Measurements from ENCODE around the gene TGFA. TPM values are rescaled to one million over a fixed set of nuclear protein-coding genes. Genes with fewer than 3 reads are reported as not detected.

Gene TGFA
- total RNA-seq, 1 donor from 2014 or later = 0.31 TPM

DNA sequence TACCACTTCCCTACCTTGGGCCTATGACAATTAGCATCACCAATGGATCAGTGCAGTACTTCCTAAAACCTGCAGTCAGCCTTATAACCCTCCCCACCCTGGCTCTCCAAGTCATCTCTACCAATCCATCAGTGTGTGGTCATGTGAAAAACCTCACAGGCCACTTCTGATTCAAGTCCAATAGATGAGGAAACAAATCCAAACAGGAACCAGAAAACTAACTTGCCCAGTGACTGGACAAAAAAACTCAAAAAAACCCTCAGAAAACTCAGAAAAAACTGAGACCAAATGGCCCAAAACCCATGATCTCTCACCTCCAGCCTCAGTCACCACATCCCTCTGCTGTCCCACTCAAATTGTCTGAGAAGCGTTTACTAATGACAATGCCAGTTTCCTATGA lies 43.3 kb downstream of the TGFA start:
- POLR2A ChIA-PET = no interaction called here
- H3K36me3 Mint-ChIP-seq (ENCODE audit: low read depth) = no peaks in the 10 kb centered on the region
- H3K9me3 Mint-ChIP-seq = no peaks in the 10 kb centered on the region
- H3K4me3 Mint-ChIP-seq = no peak overlapping the region
- DNase-seq (no peak), ATAC-seq (ENCODE audit: low read depth) (no peak)
- no peaks in the 10 kb centered on the region for H3K4me1 Mint-ChIP-seq
- intact Hi-C loops (cut with micrococcal nuclease) = no loop called here
- TF ChIP-seq, protein P1, sequence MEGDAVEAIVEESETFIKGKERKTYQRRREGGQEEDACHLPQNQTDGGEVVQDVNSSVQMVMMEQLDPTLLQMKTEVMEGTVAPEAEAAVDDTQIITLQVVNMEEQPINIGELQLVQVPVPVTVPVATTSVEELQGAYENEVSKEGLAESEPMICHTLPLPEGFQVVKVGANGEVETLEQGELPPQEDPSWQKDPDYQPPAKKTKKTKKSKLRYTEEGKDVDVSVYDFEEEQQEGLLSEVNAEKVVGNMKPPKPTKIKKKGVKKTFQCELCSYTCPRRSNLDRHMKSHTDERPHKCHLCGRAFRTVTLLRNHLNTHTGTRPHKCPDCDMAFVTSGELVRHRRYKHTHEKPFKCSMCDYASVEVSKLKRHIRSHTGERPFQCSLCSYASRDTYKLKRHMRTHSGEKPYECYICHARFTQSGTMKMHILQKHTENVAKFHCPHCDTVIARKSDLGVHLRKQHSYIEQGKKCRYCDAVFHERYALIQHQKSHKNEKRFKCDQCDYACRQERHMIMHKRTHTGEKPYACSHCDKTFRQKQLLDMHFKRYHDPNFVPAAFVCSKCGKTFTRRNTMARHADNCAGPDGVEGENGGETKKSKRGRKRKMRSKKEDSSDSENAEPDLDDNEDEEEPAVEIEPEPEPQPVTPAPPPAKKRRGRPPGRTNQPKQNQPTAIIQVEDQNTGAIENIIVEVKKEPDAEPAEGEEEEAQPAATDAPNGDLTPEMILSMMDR (IDR thresholded peaks at IDR 0.05) = no peak
- no peak overlapping the region for H3K27ac Mint-ChIP-seq
- CTCF ChIA-PET = no interaction called here
- H3K27me3 Mint-ChIP-seq = peaks cover 3% of the 10 kb centered on the region

DNA sequence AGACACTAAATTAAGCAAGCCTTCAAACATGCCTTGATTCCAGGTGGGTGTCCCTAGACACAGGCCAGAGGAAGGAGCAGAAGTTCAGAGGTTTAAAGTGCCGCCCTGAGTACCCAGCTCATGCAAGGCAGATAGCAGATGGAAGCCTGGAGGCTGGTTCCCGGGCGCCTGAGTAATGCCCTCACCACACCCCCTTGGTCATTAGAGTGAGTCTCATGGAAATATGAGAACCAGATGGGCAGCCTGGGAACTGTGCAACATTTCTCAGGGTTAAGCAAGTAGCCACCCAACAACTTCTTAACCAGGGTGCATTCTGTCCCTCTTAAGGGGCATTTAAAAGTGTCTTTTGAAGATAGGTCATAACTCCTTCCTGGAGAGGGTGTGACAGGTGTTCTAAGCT lies 44.1 kb downstream of the TGFA start:
- Mint-ChIP-seq H3K9me3 (no peaks in the 10 kb centered on the region), H3K27me3 (peaks cover 5% of the 10 kb centered on the region), H3K4me3 (no peak overlapping the region), H3K27ac (no peak overlapping the region), H3K36me3 (ENCODE audit: low read depth) (no peaks in the 10 kb centered on the region), H3K4me1 (no peaks in the 10 kb centered on the region)
- CTCF ChIA-PET = no interaction called here
- ATAC-seq (ENCODE audit: low read depth) = no peak
- intact Hi-C loops (cut with micrococcal nuclease) = no loop called here
- POLR2A ChIA-PET = no interaction called here
- TF ChIP-seq, protein P1 (IDR thresholded peaks at IDR 0.05) = no peak
- no peak for DNase-seq

DNA sequence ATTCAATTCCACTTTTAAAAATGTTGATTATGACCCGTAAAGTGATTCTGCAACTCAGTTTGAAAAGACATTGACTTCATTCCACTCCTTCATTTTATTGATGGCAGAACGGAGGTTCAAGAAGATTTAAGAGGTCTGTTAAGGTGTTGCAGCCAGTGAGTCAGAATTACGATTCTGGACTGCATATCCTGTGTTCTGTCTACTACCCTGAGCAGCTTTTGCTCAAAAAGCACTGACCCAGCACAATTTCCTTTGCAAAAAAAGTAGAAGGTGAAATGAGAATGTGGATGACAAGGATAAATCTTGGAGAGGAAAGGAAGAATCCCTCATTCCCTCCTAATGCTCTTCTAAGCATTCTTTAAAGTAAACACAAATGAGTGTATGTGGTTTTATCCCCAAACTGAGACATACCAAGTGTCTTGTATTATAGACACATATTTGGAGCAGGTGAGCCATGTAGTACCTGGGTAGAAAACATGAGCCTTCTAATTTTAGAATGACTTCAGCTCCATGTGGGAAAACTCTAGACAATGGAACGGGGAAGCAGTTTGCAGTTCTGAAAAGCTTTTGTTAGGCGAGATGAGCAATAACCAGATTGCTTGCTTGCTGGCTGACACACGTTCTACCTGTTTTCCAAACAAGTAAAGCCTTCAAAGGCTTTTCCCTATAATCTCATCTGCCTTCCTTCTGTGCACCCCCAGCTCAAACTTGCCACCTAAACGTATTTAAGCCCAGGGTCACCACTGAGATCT lies 44.7 kb downstream of the TGFA start:
- ChIA-PET CTCF (no interaction called here), POLR2A (no interaction called here)
- no peaks in the 10 kb centered on the region for H3K4me1 Mint-ChIP-seq
- DNase-seq = no peak
- H3K4me3 Mint-ChIP-seq = no peak overlapping the region
- intact Hi-C loops (cut with micrococcal nuclease) = no loop called here
- no peak for ATAC-seq (ENCODE audit: low read depth)
- H3K27ac Mint-ChIP-seq = no peak overlapping the region
- H3K36me3 Mint-ChIP-seq (ENCODE audit: low read depth) = no peaks in the 10 kb centered on the region
- TF ChIP-seq, protein P1 (IDR thresholded peaks at IDR 0.05) = no peak
- H3K27me3 Mint-ChIP-seq = peaks cover 5% of the 10 kb centered on the region
- no peaks in the 10 kb centered on the region for H3K9me3 Mint-ChIP-seq

DNA sequence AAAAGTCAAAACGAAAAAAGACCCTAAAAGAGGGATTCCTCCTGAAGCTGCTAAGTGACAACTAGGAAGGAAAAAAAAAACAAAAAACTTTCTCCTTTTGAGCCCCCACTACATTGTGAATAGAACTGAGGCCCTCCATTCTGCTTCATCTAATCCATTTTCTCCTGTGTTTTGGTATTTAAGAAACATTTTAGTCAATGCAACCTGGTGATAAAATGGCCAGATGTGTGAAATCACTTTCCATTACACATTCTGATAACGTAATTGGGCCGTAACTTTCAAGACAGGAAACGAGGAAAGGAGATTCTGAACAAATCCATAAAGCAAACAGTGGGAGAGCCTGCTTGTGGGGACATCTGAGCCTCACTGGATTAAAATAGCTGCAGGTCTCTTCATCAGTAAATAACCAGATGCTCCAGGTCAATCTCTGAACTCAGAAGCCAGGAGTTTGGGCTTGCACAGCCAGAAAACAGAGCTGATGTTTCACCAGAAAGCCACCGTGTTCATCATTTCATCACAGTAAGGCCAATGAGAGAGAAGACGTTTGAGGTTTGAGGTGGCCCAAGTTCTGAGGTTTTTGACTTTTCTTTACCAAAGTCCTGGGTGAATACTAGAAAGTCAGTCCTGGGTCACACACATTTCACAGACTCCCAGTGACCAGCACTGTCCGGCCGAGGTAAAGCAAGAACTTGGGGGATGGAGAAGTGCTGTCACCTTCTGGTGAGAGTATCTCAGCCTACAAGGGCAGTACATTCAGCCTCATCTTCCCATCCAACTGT lies 47.8 kb downstream of the TGFA start:
- ChIA-PET CTCF (no interaction called here), POLR2A (no interaction called here)
- no peaks in the 10 kb centered on the region for H3K9me3 Mint-ChIP-seq
- intact Hi-C loops (cut with micrococcal nuclease) = no loop called here
- no peak overlapping the region for H3K4me3 Mint-ChIP-seq
- TF ChIP-seq, protein P1 (IDR thresholded peaks at IDR 0.05) = no peak
- no peaks in the 10 kb centered on the region for H3K36me3 Mint-ChIP-seq (ENCODE audit: low read depth)
- no peak for ATAC-seq (ENCODE audit: low read depth)
- H3K4me1 Mint-ChIP-seq = no peaks in the 10 kb centered on the region
- H3K27me3 Mint-ChIP-seq = peaks cover 15% of the 10 kb centered on the region
- no peak for DNase-seq
- no peak overlapping the region for H3K27ac Mint-ChIP-seq

DNA sequence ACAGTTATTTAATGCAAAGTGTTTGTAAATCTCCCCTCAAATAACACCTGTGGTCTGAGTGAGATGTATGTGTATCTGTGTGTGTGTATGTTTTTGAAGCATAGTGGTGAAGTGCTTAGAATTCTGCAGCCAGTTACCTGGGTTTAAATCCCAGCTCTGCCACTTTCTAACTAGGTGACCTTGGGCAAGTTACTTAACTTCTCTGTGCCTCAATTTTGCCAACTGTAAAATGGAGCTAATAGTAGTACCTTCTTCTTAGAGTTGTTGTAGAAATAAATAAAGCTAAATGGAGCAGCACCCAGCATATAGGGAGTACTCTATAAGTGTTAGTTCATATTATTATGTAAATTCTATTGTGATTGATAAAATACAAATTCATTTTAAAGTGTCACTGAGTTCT lies 48.9 kb downstream of the TGFA start:
- CTCF ChIA-PET = no interaction called here

More for the DNA sequence above, 48.9 kb downstream of the TGFA start:
- H3K9me3 Mint-ChIP-seq = no peaks in the 10 kb centered on the region
- DNase-seq (no peak), ATAC-seq (ENCODE audit: low read depth) (no peak)
- TF ChIP-seq, protein P1 (IDR thresholded peaks at IDR 0.05) = no peak
- H3K4me1 Mint-ChIP-seq = no peaks in the 10 kb centered on the region
- peaks cover 15% of the 10 kb centered on the region for H3K27me3 Mint-ChIP-seq
- H3K27ac Mint-ChIP-seq = no peak overlapping the region
- no peaks in the 10 kb centered on the region for H3K36me3 Mint-ChIP-seq (ENCODE audit: low read depth)
- POLR2A ChIA-PET = no interaction called here
- intact Hi-C loops (cut with micrococcal nuclease) = no loop called here
- H3K4me3 Mint-ChIP-seq = no peak overlapping the region

Data from activated B cell treated with CpG ODN at 0.5 μM for 24 hours (primary cell).